Transverse colon (tissue), 4 donors: ENCODE results near the gene C16orf86.

Experiments used
- CTCF ChIP-seq, 5 experiments: fragments of 200-600 bp in 3 of 5; fragments of 450-650 bp in 2 of 5; sonication (generic) in 3 of 5; IDR thresholded peaks; 1 replicate in 2 of 5; 2 replicates in 3 of 5; pipeline ENCODE4 v1.5.1; 2016 to 2017; ENCODE audit warnings: antibody characterized with exemption in 5 of 5, inconsistent platforms in 3 of 5, mild to moderate bottlenecking in 2 of 5, moderate library complexity in 1 of 5
- EP300 ChIP-seq: sonication (generic); formaldehyde crosslinking; IDR thresholded peaks from one replicate; pipeline ENCODE4 v1.6.1; 2017; ENCODE audit warnings: antibody characterized with exemption, low read depth
- POLR2A ChIP-seq: fragments of 450-650 bp; IDR thresholded peaks from one replicate; pipeline ENCODE4 v1.6.1; 2016; ENCODE audit warnings: antibody characterized with exemption, mild to moderate bottlenecking, moderate library complexity
- POLR2AphosphoS5 ChIP-seq, 3 donors: sonication (generic); formaldehyde crosslinking; IDR thresholded peaks; one replicate each; pipeline ENCODE4 v1.6.1; 2016; ENCODE audit warnings: antibody characterized with exemption in 3 of 3

DNA sequence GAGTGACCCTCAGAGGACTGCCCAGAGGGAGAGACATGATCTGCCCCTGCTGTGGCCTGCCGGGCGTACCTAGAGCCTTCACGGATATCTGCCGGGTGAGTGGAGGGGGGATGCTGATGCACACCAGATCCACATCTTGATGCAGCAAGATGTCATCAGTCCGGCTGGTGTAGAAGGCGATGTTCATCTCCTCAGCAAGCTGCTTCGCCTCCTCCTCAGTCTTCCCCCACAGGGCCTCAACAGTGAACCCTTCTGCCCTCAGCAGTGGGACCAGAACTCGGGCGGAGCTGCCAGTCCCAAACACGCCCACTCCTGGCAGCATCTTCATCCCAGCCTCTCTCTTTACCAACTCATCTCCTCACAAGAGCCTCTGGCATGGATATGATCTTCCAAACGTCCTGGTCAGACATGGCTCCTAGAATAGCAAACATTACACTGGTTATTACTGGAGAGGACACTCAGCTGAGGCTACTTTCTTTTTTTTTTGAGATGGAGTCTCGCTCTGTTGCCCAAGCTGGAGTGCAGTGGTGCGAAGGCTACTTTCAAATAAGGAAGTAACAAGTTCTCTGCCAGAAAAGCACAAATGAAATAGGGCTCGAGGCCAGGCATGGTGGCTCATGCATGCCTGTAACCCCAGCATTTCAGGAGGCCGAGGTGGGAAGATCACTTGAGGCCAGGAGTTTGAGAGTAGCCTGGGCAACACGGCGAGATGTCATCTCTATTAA, 18.9 kb downstream of the C16orf86 start:
- TF ChIP-seq CTCF (IDR thresholded peaks at IDR 0.05), result no peak
- no peak for TF ChIP-seq POLR2A
- no peak for TF ChIP-seq POLR2AphosphoS5 (IDR thresholded peaks at IDR 0.05)
- TF ChIP-seq EP300, result no peak
